SK-N-SH (cell line): ENCODE data around the gene SLC12A6. TPM values are rescaled to one million over a fixed set of nuclear protein-coding genes. Genes with fewer than 3 reads are reported as not detected.

ENCODE experiments used
- CTCF ChIA-PET: fragments of 300-600, 350-600 bp; formaldehyde crosslinking; extraction: SDS; loops from one replicate; lab custom pipeline; 2021; lab: Yijun Ruan, JAX
- POLR2A ChIA-PET: fragments of 350-600 bp; sonication (Branson Sonifier 250); formaldehyde crosslinking; extraction: SDS; loops from one replicate; lab custom pipeline; 2020; ENCODE audit warnings: antibody characterized with exemption, inconsistent platforms; lab: Yijun Ruan, JAX
- DNase-seq: peaks from one replicate; pipeline ENCODE4 v3.0.0; 2012
- H2AFZ ChIP-seq: fragments of 200-600 bp; sonication (generic); 2 replicates; pipeline ENCODE4 v1.8.1; 2016; ENCODE audit warnings: antibody characterized with exemption, mild to moderate bottlenecking, low read depth
- H3F3A ChIP-seq: fragments of 200-600 bp; sonication (generic); replicated peaks from 2 replicates; pipeline ENCODE3; 2016; ENCODE audit warnings: antibody characterized with exemption, mild to moderate bottlenecking; ENCODE audit not compliant: insufficient read depth
- H3K27ac ChIP-seq, 2 experiments: fragments of 200-500 bp in 1 of 2; fragments of 200-600 bp in 1 of 2; sonication (Bioruptor generic) in 1 of 2; sonication (generic), shearing (Covaris generic) in 1 of 2; 2 replicates each; pipeline versions ENCODE4 v1.5.1 to v1.6.1; 2014 to 2016; ENCODE audit warnings: low read depth in 2 of 2, inconsistent platforms in 1 of 2, low read length in 1 of 2, mild to moderate bottlenecking in 1 of 2, mixed read lengths in 1 of 2
- H3K27me3 ChIP-seq: fragments of 200-600 bp; sonication (generic), shearing (Covaris generic); 2 replicates; pipeline ENCODE4 v1.6.1; 2016; ENCODE audit warnings: mixed run types; ENCODE audit not compliant: insufficient read depth
- H3K36me3 ChIP-seq, 2 experiments: fragments of 200-500 bp in 1 of 2; fragments of 200-600 bp in 1 of 2; sonication (Bioruptor generic) in 1 of 2; sonication (generic) in 1 of 2; replicated peaks in 1 of 2; 2 replicates each; pipeline versions ENCODE3 to v1.5.1; 2014 to 2016; ENCODE audit warnings: low read length in 1 of 2, mild to moderate bottlenecking in 1 of 2; ENCODE audit not compliant: insufficient read depth in 2 of 2, control insufficient read depth in 1 of 2
- H3K4me1 ChIP-seq, 2 experiments: fragments of 200-500 bp in 1 of 2; fragments of 200-600 bp in 1 of 2; sonication (Bioruptor generic) in 1 of 2; sonication (generic), shearing (Covaris generic) in 1 of 2; 2 replicates each; pipeline versions ENCODE4 v1.5.1 to v1.6.1; 2014 to 2016; ENCODE audit warnings: low read depth in 1 of 2, low read length in 1 of 2, mixed run types in 1 of 2; ENCODE audit not compliant: insufficient read depth in 2 of 2, control insufficient read depth in 1 of 2
- H3K4me2 ChIP-seq: fragments of 200-600 bp; sonication (generic), shearing (Covaris generic); 2 replicates; pipeline ENCODE4 v1.6.1; 2017; ENCODE audit warnings: mixed run types
- H3K4me3 ChIP-seq, 2 experiments: fragments of 200-500 bp in 1 of 2; fragments of 200-600 bp in 1 of 2; sonication (Bioruptor generic) in 1 of 2; sonication (generic), shearing (Covaris generic) in 1 of 2; 2 replicates each; pipeline versions ENCODE4 v1.5.1 to v1.8.1; 2014 to 2016; ENCODE audit warnings: low read depth in 2 of 2, inconsistent platforms in 1 of 2, low read length in 1 of 2, mild to moderate bottlenecking in 1 of 2, mixed read lengths in 1 of 2, moderate library complexity in 1 of 2
- H3K79me2 ChIP-seq: fragments of 200-600 bp; sonication (generic); 2 replicates; pipeline ENCODE4 v1.8.1; 2017; ENCODE audit warnings: mild to moderate bottlenecking; ENCODE audit not compliant: insufficient read depth
- H3K9ac ChIP-seq: fragments of 200-600 bp; sonication (generic); 2 replicates; pipeline ENCODE4 v1.6.1; 2017; ENCODE audit warnings: mixed run types
- H3K9me2 ChIP-seq: fragments of 200-600 bp; sonication (generic); 2 replicates; pipeline ENCODE4 v1.6.1; 2017; ENCODE audit warnings: mixed run types
- H3K9me3 ChIP-seq: fragments of 200-600 bp; sonication (generic); 2 replicates; pipeline ENCODE4 v1.6.1; 2017; ENCODE audit warnings: mixed run types, mild to moderate bottlenecking, moderate library complexity
- H4K20me1 ChIP-seq: fragments of 200-600 bp; sonication (generic); 2 replicates; pipeline ENCODE4 v1.6.1; 2017; ENCODE audit warnings: mild to moderate bottlenecking, mixed run types; ENCODE audit not compliant: insufficient read depth
- EP300 ChIP-seq, 2 experiments: IDR thresholded peaks; 2 replicates each; pipeline versions ENCODE4 v1.4.0 to v1.6.1; 2012; ENCODE audit warnings: borderline replicate concordance in 1 of 2, low read depth in 1 of 2, low read length in 1 of 2
- FOXM1 ChIP-seq: IDR thresholded peaks from 2 replicates; pipeline ENCODE4 v1.4.0; 2012; ENCODE audit warnings: low read depth, mild to moderate bottlenecking
- GATA2 ChIP-seq: sonication (generic); formaldehyde crosslinking; IDR thresholded peaks from 2 replicates; pipeline ENCODE4 v1.5.0; 2020; ENCODE audit warnings: mild to moderate bottlenecking, missing genetic modification reagents
- POLR2AphosphoS5 ChIP-seq: IDR thresholded peaks from 2 replicates; pipeline ENCODE4 v1.6.1; 2012; ENCODE audit warnings: low read depth, low read length
- RAD21 ChIP-seq: IDR thresholded peaks from 2 replicates; pipeline ENCODE4 v1.6.1; 2012; ENCODE audit warnings: mild to moderate bottlenecking, low read length
- RCOR1 ChIP-seq: fragments of 150-350 bp; IDR thresholded peaks from 2 replicates; pipeline ENCODE4 v1.6.1; 2017; ENCODE audit warnings: antibody characterized with exemption, low read length
- SMC3 ChIP-seq: IDR thresholded peaks from 2 replicates; pipeline ENCODE4 v1.6.1; 2012; ENCODE audit warnings: low read depth, low read length, improper control_type of control experiment
- USF1 ChIP-seq: IDR thresholded peaks from 2 replicates; pipeline ENCODE4 v1.4.0; 2012; ENCODE audit warnings: low read depth, borderline replicate concordance
- YY1 ChIP-seq: IDR thresholded peaks from 2 replicates; pipeline ENCODE4 v1.4.0; 2012; ENCODE audit warnings: low read depth, mild to moderate bottlenecking
- ZBTB33 ChIP-seq: IDR thresholded peaks from 2 replicates; pipeline ENCODE4 v1.4.0; 2012; ENCODE audit warnings: low read depth, borderline replicate concordance
- WGBS: methylation state at CpG from one replicate; pipeline ENCODE4 v1.1.6; 2017; ENCODE audit warnings: low lambda C conversion rate; 5-methylcytosine and 5-hydroxymethylcytosine counted together
- polyA plus RNA-seq, 3 experiments: library from polyadenylated mRNA; depleted of rRNA; stranded (reverse); fragments of >200 nt; gene quantifications; 2 replicates each; pipeline ENCODE4 v1.2.3, GENCODE V29; 2012
- small RNA-seq, 7 experiments: library from RNA; depleted of rRNA; stranded (forward); fragments of <200 nt; gene quantifications; one replicate each; pipeline ENCODE3, GENCODE V24; 2012

The SLC12A6 gene
- polyA plus RNA-seq, 1 of the 3 experiments (the other 2 are of a cell fraction) = 7.7 TPM

GRCh38 chr15:34182942-34183341 is 154.6 kb downstream of the SLC12A6 start:
- POLR2A ChIA-PET = no interaction called here
- Histone ChIP-seq H3F3A (peaks cover 10% of the 10 kb centered on the region), H3K27ac (no peak overlapping the region), H3K9me2 (no peaks in the 10 kb centered on the region), H4K20me1 (peaks cover 21% of the 10 kb centered on the region; the same call in 1 of the 2 replicates), H3K4me2 (no peak overlapping the region), H3K79me2 (peaks cover 96% of the 10 kb centered on the region), H3K27me3 (no peaks in the 10 kb centered on the region), H3K9ac (no peak overlapping the region), H3K9me3 (no peaks in the 10 kb centered on the region), H2AFZ (no peak overlapping the region), H3K4me3 (no peak overlapping the region), H3K4me1 (no peaks in the 10 kb centered on the region), H3K36me3 (peaks cover 0 to 28% of the 10 kb centered on the region in 2 experiments)
- no peak for TF ChIP-seq RCOR1
- no peak for TF ChIP-seq EP300 (IDR thresholded peaks at IDR 0.05; ENCODE audit: borderline replicate concordance in 1 of 2, low read depth in 1 of 2, low read length in 1 of 2)
- no peak for TF ChIP-seq USF1
- TF ChIP-seq GATA2 (CRISPR knock-in tag) = no peak
- no peak for TF ChIP-seq SMC3
- no peak for TF ChIP-seq RAD21
- no peak for TF ChIP-seq FOXM1
- TF ChIP-seq YY1 = no peak
- no peak for TF ChIP-seq POLR2AphosphoS5
- no peak for TF ChIP-seq ZBTB33
- no peak for DNase-seq
- 79% methylated on average over 4 of the region's 4 CpGs for WGBS
- CTCF ChIA-PET = no interaction called here

Small RNAs within 50 kb of the gene (small RNA-seq; reads per million reads assigned to genes)
- 0 reads per million in 7 experiments for gene MIR1233-1
- 0 reads per million in 7 experiments for gene RF00019

Other genes starting within 250 kb of the SLC12A6 start
- gene EMC7, start 235.9 kb downstream of the SLC12A6 start, polyA plus RNA-seq (2012; rRNA removed) = 92.3 and 105 TPM in 2 replicates
- gene PGBD4, start 235.7 kb downstream of the SLC12A6 start, polyA plus RNA-seq (2012; rRNA removed) = 0.77 and 1.3 TPM in 2 replicates
- 13.8 and 20.3 TPM in 2 replicates for gene KATNBL1, start 127.7 kb downstream of the SLC12A6 start, polyA plus RNA-seq (2012; rRNA removed)
- gene EMC4, start 112.8 kb downstream of the SLC12A6 start, polyA plus RNA-seq (2012; rRNA removed) = 159 and 224 TPM in 2 replicates
- 440 and 583 TPM in 2 replicates for gene NOP10, start 5.4 kb upstream of the SLC12A6 start, polyA plus RNA-seq (2012; rRNA removed)
- not detected in 2 replicates for gene NUTM1, start 5.5 kb upstream of the SLC12A6 start, polyA plus RNA-seq (2012; rRNA removed)
- gene LPCAT4, start 29.4 kb upstream of the SLC12A6 start, polyA plus RNA-seq (2012; rRNA removed) = 78.6 and 88.4 TPM in 2 replicates
- 33.9 and 50.0 TPM in 2 replicates for gene GOLGA8A, start 100.0 kb upstream of the SLC12A6 start, polyA plus RNA-seq (2012; rRNA removed)
- gene GOLGA8B, start 245.9 kb upstream of the SLC12A6 start, polyA plus RNA-seq (2012; rRNA removed) = 96.6 and 154 TPM in 2 replicates